ENCODE measurements around the gene ADGRV1. TPM values are rescaled to one million over a fixed set of nuclear protein-coding genes. Genes with fewer than 3 reads are reported as not detected.

Gene ADGRV1
- total RNA-seq, 2 donors from 2014 or later: 16.4 to 20.9 TPM

DNA sequence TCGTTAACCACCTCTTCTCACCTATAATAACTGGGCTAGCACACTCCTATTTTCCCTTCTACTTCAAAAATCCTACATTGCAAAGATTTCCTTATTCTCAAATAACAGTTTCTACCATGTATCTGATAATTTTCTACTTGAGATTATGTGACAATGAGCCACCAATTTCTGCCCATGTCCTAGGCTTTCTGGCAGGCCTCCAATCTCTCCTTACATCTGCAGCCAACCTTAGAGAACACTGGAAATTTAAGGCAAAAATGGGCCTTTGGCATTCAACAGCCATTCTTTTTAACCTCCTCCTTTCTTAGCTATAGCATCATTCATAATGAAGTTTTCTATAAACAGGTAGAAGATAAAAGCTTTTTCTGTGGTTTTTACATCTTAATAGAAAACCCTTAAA is 599.4 kb downstream of the ADGRV1 start:
- no peak for TF ChIP-seq POLR2AphosphoS5 (IDR thresholded peaks at IDR 0.05)
- no peak for TF ChIP-seq POLR2A (IDR thresholded peaks at IDR 0.05)
- TF ChIP-seq, protein P1, sequence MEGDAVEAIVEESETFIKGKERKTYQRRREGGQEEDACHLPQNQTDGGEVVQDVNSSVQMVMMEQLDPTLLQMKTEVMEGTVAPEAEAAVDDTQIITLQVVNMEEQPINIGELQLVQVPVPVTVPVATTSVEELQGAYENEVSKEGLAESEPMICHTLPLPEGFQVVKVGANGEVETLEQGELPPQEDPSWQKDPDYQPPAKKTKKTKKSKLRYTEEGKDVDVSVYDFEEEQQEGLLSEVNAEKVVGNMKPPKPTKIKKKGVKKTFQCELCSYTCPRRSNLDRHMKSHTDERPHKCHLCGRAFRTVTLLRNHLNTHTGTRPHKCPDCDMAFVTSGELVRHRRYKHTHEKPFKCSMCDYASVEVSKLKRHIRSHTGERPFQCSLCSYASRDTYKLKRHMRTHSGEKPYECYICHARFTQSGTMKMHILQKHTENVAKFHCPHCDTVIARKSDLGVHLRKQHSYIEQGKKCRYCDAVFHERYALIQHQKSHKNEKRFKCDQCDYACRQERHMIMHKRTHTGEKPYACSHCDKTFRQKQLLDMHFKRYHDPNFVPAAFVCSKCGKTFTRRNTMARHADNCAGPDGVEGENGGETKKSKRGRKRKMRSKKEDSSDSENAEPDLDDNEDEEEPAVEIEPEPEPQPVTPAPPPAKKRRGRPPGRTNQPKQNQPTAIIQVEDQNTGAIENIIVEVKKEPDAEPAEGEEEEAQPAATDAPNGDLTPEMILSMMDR (IDR thresholded peaks at IDR 0.05): no peak
- intact Hi-C loops (cut with DNase I): no loop called here
- no peaks in the 10 kb centered on the region for H3K4me1 ChIP-seq (replicated peaks)
- no peaks in the 10 kb centered on the region for H3K9me3 ChIP-seq
- DNase-seq (ENCODE audit: low spot score): no peak
- no peaks in the 10 kb centered on the region for H3K27me3 ChIP-seq (replicated peaks; ENCODE audit: insufficient read depth)
- 85% methylated on average over 1 of the region's 1 CpG for WGBS
- no peak overlapping the region for H3K4me3 ChIP-seq
- no peak overlapping the region for H3K27ac ChIP-seq
- H3K36me3 ChIP-seq: no peaks in the 10 kb centered on the region

- Histone ChIP-seq H3K36me3 (no peaks in the 10 kb centered on the region), H3K4me1 (replicated peaks) (no peaks in the 10 kb centered on the region), H3K27me3 (replicated peaks; ENCODE audit: insufficient read depth) (no peaks in the 10 kb centered on the region), H3K27ac (no peak overlapping the region), H3K4me3 (no peak overlapping the region), H3K9me3 (no peaks in the 10 kb centered on the region)
- WGBS: 95% methylated on average over 1 of the region's 1 CpG
- intact Hi-C loops (cut with DNase I): no loop called here
- TF ChIP-seq, protein P1 (IDR thresholded peaks at IDR 0.05): no peak
- TF ChIP-seq POLR2A (IDR thresholded peaks at IDR 0.05) (no peak), POLR2AphosphoS5 (IDR thresholded peaks at IDR 0.05) (no peak)
- no peak for DNase-seq (ENCODE audit: low spot score)
Observed at GRCh38 chr5:91159647-91160046, 601.0 kb downstream of the ADGRV1 start.

DNA sequence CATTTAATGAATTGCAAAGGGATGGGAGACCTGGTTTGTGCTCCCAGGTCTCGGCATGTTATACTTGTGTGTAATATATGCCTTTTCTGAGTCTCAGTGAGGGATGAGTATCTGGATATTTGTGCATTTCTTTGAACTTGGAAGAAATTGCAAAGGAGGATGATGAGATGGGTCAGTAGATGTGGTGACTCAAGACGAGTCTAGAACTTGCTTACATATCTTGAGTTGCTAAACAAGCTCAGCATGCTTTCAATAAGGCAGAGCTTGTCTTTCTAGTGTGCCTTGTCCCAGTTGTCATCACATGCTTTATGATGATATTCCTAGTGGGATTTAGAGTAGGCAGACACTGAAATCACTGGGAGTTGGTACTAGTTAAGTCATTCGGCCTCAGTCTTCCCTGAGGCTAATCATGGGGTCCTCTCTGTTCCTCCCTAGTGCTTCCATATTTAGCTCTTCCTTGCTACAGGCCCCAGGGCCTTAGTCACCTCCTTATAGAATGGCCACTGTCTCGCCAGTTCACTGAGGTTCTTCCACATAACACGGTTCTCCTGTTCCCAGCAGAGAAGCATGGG is 602.2 kb downstream of the ADGRV1 start:
- intact Hi-C loops (cut with DNase I): no loop called here
- Histone ChIP-seq H3K4me3 (no peak overlapping the region), H3K4me1 (replicated peaks) (no peaks in the 10 kb centered on the region), H3K36me3 (no peaks in the 10 kb centered on the region), H3K9me3 (no peaks in the 10 kb centered on the region), H3K27ac (no peak overlapping the region), H3K27me3 (replicated peaks; ENCODE audit: insufficient read depth) (no peaks in the 10 kb centered on the region)
- WGBS: 93% methylated on average over 5 of the region's 5 CpGs
- DNase-seq (ENCODE audit: low spot score): no peak
- TF ChIP-seq POLR2A (IDR thresholded peaks at IDR 0.05): no peak
- TF ChIP-seq POLR2AphosphoS5 (IDR thresholded peaks at IDR 0.05): no peak
- TF ChIP-seq, protein P1 (IDR thresholded peaks at IDR 0.05): no peak

GRCh38 chr5:91162534-91163381 is 604.2 kb downstream of the ADGRV1 start:
- Histone ChIP-seq H3K27me3 (replicated peaks; ENCODE audit: insufficient read depth) (no peaks in the 10 kb centered on the region), H3K4me1 (replicated peaks) (no peaks in the 10 kb centered on the region), H3K4me3 (no peak overlapping the region), H3K27ac (peak overlapping the region; percentile 40 to 56), H3K36me3 (no peaks in the 10 kb centered on the region), H3K9me3 (no peaks in the 10 kb centered on the region)
- 25% methylated on average over 6 of the region's 6 CpGs for WGBS
- intact Hi-C loops (cut with DNase I): no loop called here
- DNase-seq (ENCODE audit: low spot score): peak; percentile 87
- TF ChIP-seq POLR2AphosphoS5 (IDR thresholded peaks at IDR 0.05): peak; percentile 79
- no peak for TF ChIP-seq POLR2A (IDR thresholded peaks at IDR 0.05)

- DNase-seq (ENCODE audit: low spot score): no peak
- TF ChIP-seq POLR2A (IDR thresholded peaks at IDR 0.05): no peak
- no peak for TF ChIP-seq POLR2AphosphoS5 (IDR thresholded peaks at IDR 0.05)
- TF ChIP-seq, protein P1 (IDR thresholded peaks at IDR 0.05): no peak
- H3K27me3 ChIP-seq (replicated peaks; ENCODE audit: insufficient read depth): no peaks in the 10 kb centered on the region
- H3K4me1 ChIP-seq (replicated peaks): no peaks in the 10 kb centered on the region
- no peaks in the 10 kb centered on the region for H3K9me3 ChIP-seq
- WGBS: 36% methylated on average over 3 of the region's 3 CpGs
- H3K4me3 ChIP-seq: no peak overlapping the region
- intact Hi-C loops (cut with DNase I): no loop called here
- H3K27ac ChIP-seq: no peak overlapping the region
- H3K36me3 ChIP-seq: no peaks in the 10 kb centered on the region
Observed at GRCh38 chr5:91164424-91164823, 605.8 kb downstream of the ADGRV1 start.

Measured in prostate gland (tissue), 2 donors.